Measurements from ENCODE around the gene SEMA4D. TPM values are rescaled to one million over a fixed set of nuclear protein-coding genes. Genes with fewer than 3 reads are reported as not detected.

The SEMA4D gene
- total RNA-seq, 3 donors from 2014 or later (not counting 1 experiment from before 2014, with no cell fraction given) = 354 to 448 (median 420) TPM

GRCh38 chr9:89529243-89530035 lies 31.5 kb upstream of the SEMA4D start:
- Histone ChIP-seq H3K9me3 (ENCODE audit: control insufficient read depth, insufficient read depth, low read length) (no peaks in the 10 kb centered on the region), H3K4me3 (ENCODE audit: low read length) (no peak overlapping the region), H3K27me3 (ENCODE audit: control insufficient read depth, insufficient read depth, low read length) (no peaks in the 10 kb centered on the region), H3K27ac (ENCODE audit: low read length) (peak overlapping the region; percentile 21), H3K36me3 (ENCODE audit: control insufficient read depth, insufficient read depth, low read length) (no peaks in the 10 kb centered on the region), H3K4me1 (ENCODE audit: control insufficient read depth, insufficient read depth, low read length) (peaks cover 94% of the 10 kb centered on the region)
- ATAC-seq (peak; percentile 28 to 54 (median 40)), DNase-seq (peak in 1 of 2 donors; percentile 62)
- Mint-ChIP-seq H3K4me3 (peak overlapping the region; percentile 66), H3K9me3 (no peaks in the 10 kb centered on the region), H3K36me3 (no peaks in the 10 kb centered on the region), H3K4me1 (peaks cover 96 to 99% of the 10 kb centered on the region in 2 donors), H3K27me3 (ENCODE audit: low read depth in 2 of 2) (no peaks in the 10 kb centered on the region), H3K27ac (peak overlapping the region; percentile 91 to 95)
- intact Hi-C loops (cut with micrococcal nuclease) = no loop called here
- WGBS (ENCODE audit: insufficient coverage) = 60% methylated on average over 5 of the region's 5 CpGs
- TF ChIP-seq, protein P1, sequence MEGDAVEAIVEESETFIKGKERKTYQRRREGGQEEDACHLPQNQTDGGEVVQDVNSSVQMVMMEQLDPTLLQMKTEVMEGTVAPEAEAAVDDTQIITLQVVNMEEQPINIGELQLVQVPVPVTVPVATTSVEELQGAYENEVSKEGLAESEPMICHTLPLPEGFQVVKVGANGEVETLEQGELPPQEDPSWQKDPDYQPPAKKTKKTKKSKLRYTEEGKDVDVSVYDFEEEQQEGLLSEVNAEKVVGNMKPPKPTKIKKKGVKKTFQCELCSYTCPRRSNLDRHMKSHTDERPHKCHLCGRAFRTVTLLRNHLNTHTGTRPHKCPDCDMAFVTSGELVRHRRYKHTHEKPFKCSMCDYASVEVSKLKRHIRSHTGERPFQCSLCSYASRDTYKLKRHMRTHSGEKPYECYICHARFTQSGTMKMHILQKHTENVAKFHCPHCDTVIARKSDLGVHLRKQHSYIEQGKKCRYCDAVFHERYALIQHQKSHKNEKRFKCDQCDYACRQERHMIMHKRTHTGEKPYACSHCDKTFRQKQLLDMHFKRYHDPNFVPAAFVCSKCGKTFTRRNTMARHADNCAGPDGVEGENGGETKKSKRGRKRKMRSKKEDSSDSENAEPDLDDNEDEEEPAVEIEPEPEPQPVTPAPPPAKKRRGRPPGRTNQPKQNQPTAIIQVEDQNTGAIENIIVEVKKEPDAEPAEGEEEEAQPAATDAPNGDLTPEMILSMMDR (IDR thresholded peaks at IDR 0.05) = no peak

GRCh38 chr9:89528540-89528939 lies 30.6 kb upstream of the SEMA4D start:
- no peak overlapping the region for H3K27ac ChIP-seq (ENCODE audit: low read length)
- Mint-ChIP-seq H3K36me3 (no peaks in the 10 kb centered on the region), H3K4me3 (peak overlapping the region; percentile 26), H3K27ac (peak overlapping the region; percentile 91 to 95), H3K4me1 (peaks cover 96 to 100% of the 10 kb centered on the region in 2 donors), H3K27me3 (ENCODE audit: low read depth in 2 of 2) (no peaks in the 10 kb centered on the region), H3K9me3 (no peaks in the 10 kb centered on the region)
- no peaks in the 10 kb centered on the region for H3K36me3 ChIP-seq (ENCODE audit: control insufficient read depth, insufficient read depth, low read length)
- 85% methylated on average over 6 of the region's 6 CpGs for WGBS (ENCODE audit: insufficient coverage)
- H3K4me3 ChIP-seq (ENCODE audit: low read length) = no peak overlapping the region
- no peak for ATAC-seq
- TF ChIP-seq, protein P1 (IDR thresholded peaks at IDR 0.05) = no peak
- H3K27me3 ChIP-seq (ENCODE audit: control insufficient read depth, insufficient read depth, low read length) = no peaks in the 10 kb centered on the region
- DNase-seq = no peak
- intact Hi-C loops (cut with micrococcal nuclease) = no loop called here
- peaks cover 95% of the 10 kb centered on the region for H3K4me1 ChIP-seq (ENCODE audit: control insufficient read depth, insufficient read depth, low read length)
- H3K9me3 ChIP-seq (ENCODE audit: control insufficient read depth, insufficient read depth, low read length) = no peaks in the 10 kb centered on the region

DNA sequence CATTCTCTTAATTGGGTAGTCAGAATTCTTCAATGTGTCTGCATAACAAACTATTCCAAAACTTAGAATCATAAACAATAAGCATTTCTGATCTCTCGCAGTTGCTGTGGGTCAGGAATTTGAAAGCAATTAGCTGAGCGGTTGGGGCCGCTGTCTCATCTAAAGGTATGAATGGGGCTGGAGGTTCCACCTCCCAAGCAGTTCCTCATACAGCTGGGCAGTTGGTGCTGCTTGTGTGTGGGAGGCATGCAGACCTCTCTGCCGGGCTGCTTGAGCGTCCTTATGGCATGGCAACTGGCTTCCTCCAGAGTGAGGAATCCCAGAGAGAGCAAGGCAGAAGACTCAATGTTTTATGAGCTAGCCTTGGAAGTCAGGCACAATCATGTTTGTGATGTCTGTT lies 30.2 kb upstream of the SEMA4D start:
- Mint-ChIP-seq H3K36me3 (no peaks in the 10 kb centered on the region), H3K4me1 (peaks cover 96 to 100% of the 10 kb centered on the region in 2 donors), H3K27me3 (ENCODE audit: low read depth in 2 of 2) (no peaks in the 10 kb centered on the region), H3K9me3 (no peaks in the 10 kb centered on the region), H3K27ac (peak overlapping the region; percentile 91 to 95), H3K4me3 (peak overlapping the region; percentile 26)
- no peaks in the 10 kb centered on the region for H3K9me3 ChIP-seq (ENCODE audit: control insufficient read depth, insufficient read depth, low read length)
- peaks cover 95% of the 10 kb centered on the region for H3K4me1 ChIP-seq (ENCODE audit: control insufficient read depth, insufficient read depth, low read length)
- no peaks in the 10 kb centered on the region for H3K27me3 ChIP-seq (ENCODE audit: control insufficient read depth, insufficient read depth, low read length)
- intact Hi-C loops (cut with micrococcal nuclease) = no loop called here
- H3K36me3 ChIP-seq (ENCODE audit: control insufficient read depth, insufficient read depth, low read length) = no peaks in the 10 kb centered on the region
- 91% methylated on average over 5 of the region's 5 CpGs for WGBS (ENCODE audit: insufficient coverage)
- no peak overlapping the region for H3K27ac ChIP-seq (ENCODE audit: low read length)
- TF ChIP-seq, protein P1 (IDR thresholded peaks at IDR 0.05) = no peak
- DNase-seq = no peak
- no peak for ATAC-seq
- no peak overlapping the region for H3K4me3 ChIP-seq (ENCODE audit: low read length)
